GM10266 (cell line): ENCODE data around the gene YJEFN3.

ENCODE experiments used
- DNase-seq: peaks from one replicate; pipeline ENCODE4 v3.0.0; 2012; ENCODE audit errors: extremely low spot score
- CTCF ChIP-seq: IDR thresholded peaks from 2 replicates; pipeline ENCODE4 v1.5.1; 2012; ENCODE audit warnings: mild to moderate bottlenecking, low read depth; ENCODE audit not compliant: control insufficient read depth, insufficient read depth; ENCODE audit errors: missing control alignments

Gene YJEFN3

DNA sequence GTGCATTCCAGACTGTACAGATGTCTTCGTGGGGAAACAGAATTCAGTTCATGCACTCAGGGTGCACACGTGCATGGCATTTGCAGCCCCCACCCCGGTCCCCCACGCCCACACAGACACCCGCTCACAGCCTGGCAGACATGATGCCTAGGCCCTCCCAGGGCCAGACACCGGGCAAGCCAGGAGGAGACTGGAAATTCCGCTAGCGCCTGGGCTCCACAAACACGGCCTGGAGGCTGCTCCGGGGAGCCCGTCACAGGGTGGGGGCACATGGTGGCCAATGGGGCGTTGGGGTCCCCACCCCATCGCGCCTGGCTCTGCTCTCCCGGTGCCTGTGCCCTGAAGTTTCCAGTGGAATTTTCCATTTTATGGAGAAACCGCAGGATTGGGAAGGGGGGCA lies 12.9 kb downstream of the YJEFN3 start:
- no peak for DNase-seq
- no peak for TF ChIP-seq CTCF

- no peak for DNase-seq
- TF ChIP-seq CTCF: no peak
Measured at GRCh38 chr19:19542507-19542906, 13.8 kb downstream of the YJEFN3 start.

DNA sequence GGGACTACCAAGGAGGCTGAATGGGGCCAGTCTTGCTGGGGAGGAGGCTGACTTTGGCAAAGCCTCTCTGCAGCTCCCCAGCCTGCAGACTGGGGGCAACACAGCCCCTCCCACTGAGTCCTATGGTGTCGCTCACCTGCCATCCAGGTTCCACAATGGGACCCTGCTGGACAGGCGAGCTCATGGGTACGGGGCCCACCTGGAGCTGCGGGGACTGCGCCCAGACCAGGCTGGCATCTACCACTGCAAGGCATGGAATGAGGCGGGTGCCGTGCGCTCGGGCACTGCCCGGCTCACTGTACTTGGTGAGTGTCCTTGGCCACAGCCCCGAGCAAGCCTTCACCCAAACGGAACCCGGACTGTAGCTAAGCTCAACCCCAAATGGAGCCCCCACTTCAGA lies 14.4 kb downstream of the YJEFN3 start:
- no peak for DNase-seq
- TF ChIP-seq CTCF: no peak

DNA sequence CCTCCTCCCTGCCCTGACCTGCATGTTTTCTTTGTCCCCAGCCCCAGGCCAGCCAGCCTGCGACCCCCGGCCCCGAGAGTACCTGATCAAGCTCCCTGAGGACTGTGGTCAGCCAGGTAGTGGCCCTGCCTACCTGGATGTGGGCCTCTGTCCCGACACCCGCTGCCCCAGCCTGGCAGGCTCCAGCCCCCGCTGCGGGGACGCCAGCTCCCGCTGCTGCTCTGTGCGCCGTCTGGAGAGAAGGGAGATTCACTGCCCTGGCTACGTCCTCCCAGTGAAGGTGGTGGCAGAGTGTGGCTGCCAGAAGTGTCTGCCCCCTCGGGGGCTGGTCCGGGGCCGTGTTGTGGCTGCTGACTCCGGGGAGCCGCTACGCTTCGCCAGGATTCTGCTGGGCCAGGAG lies 14.9 kb downstream of the YJEFN3 start:
- no peak for TF ChIP-seq CTCF
- DNase-seq: no peak

- no peak for DNase-seq
- TF ChIP-seq CTCF: no peak
Measured at GRCh38 chr19:19544257-19544953, 15.7 kb downstream of the YJEFN3 start.

- DNase-seq: no peak
- TF ChIP-seq CTCF: no peak
Measured at GRCh38 chr19:19544954-19545591, 16.4 kb downstream of the YJEFN3 start.

GRCh38 chr19:19545707-19546106 lies 17.0 kb downstream of the YJEFN3 start:
- no peak for DNase-seq
- no peak for TF ChIP-seq CTCF
